K562 (cell line): Measurements from ENCODE around the gene MIEF2.

ENCODE experiments used
- CTCF ChIP-seq, 3 experiments: IDR thresholded peaks in 2 of 3; conservative IDR thresholded peaks in 1 of 3; 2 replicates each; pipeline ENCODE4 v1.5.1; 2011 to 2012; ENCODE audit warnings: low read length in 3 of 3, mild to moderate bottlenecking in 3 of 3, control low read depth in 2 of 3, improper control_type of control experiment in 1 of 3, inconsistent platforms in 1 of 3, low read depth in 1 of 3, mixed read lengths in 1 of 3, moderate library complexity in 1 of 3; ENCODE audit not compliant: insufficient read depth in 2 of 3
- HDAC6 ChIP-seq: IDR thresholded peaks from 2 replicates; pipeline ENCODE4 v1.6.1; 2012; ENCODE audit warnings: low read depth, mild to moderate bottlenecking, control low read depth, inconsistent platforms, low read length, moderate library complexity
- KLF10 ChIP-seq: fragments of 250-450 bp; sonication (Bioruptor Pico); IDR thresholded peaks from 2 replicates; pipeline ENCODE4 v1.6.1; 2021; ENCODE audit warnings: matching md5 sums
- MBD1 ChIP-seq: fragments of 250-450 bp; sonication (Bioruptor Pico); IDR thresholded peaks from 2 replicates; pipeline ENCODE4 v1.8.0; 2022; ENCODE audit warnings: inconsistent platforms
- PHF8 ChIP-seq: fragments of 200-600 bp; sonication (generic); IDR thresholded peaks from 2 replicates; pipeline ENCODE4 v1.6.1; 2012; ENCODE audit warnings: mixed run types, mild to moderate bottlenecking, inconsistent platforms, low read length, moderate library complexity, borderline replicate concordance
- POLR2AphosphoS5 ChIP-seq: IDR thresholded peaks from 2 replicates; pipeline ENCODE4 v1.6.1; 2011; ENCODE audit warnings: mild to moderate bottlenecking, low read depth, low read length, moderate library complexity; ENCODE audit not compliant: control insufficient read depth, insufficient read depth
- SMARCC2 ChIP-seq: fragments of 450-650 bp; IDR thresholded peaks from 2 replicates; pipeline ENCODE4 v1.6.1; 2017; ENCODE audit warnings: antibody characterized with exemption, moderate library complexity, mild to moderate bottlenecking, low read depth
- XRCC3 ChIP-seq: fragments of 450-650 bp; IDR thresholded peaks from 2 replicates; pipeline ENCODE4 v1.6.1; 2017; ENCODE audit warnings: mild to moderate bottlenecking, moderate library complexity
- ZNF121 ChIP-seq: sonication (generic); formaldehyde crosslinking; conservative IDR thresholded peaks from 2 replicates; pipeline ENCODE4 v1.8.0; 2022; ENCODE audit warnings: missing genetic modification reagents
- TF ChIP-seq, protein P1 (sequence below): fragments of 450-650 bp; IDR thresholded peaks from 2 replicates; pipeline ENCODE4 v1.6.1; 2016; ENCODE audit warnings: antibody characterized with exemption

DNA sequence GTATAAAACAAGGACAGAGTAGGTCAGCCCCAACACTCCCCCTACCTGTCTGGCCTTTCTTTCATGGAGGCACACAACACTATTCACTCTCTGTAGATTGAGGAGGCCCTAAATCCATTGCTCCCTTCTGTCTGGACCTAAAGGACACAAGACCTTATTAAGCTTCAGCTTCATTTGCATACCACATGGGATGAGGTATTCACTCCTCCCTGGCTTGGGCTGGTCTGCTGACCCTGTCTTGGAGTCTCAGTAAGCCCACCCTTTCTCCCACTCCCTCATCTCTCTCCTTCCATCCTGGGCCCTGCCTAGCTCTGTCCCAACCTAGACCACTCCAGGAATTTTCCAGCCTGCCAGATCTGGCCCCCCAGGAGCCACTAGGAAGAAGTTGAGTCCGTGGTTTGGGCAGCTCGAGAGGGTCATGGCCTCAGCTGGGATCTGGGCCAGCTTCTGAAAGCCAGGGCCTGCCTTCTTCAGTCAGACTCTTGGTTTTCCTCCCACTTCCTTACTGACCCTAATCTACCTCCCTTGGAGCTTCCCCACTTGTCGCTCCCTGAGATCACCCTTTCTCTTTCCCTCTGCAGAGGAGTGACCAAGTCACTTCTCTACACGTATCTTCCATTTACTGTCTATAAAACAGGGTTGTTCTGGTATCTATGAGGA is 41.6 kb upstream of the MIEF2 start:
- TF ChIP-seq CTCF (IDR thresholded peaks at IDR 0.05 in 2 of 3, conservative IDR thresholded peaks at IDR 0.05 in 1 of 3; ENCODE audit: insufficient read depth in 2 of 3, low read depth in 1 of 3, low read length in 3 of 3) (no peak), SMARCC2 (no peak), POLR2AphosphoS5 (no peak), KLF10 (CRISPR knock-in tag) (no peak), MBD1 (CRISPR knock-in tag) (no peak), XRCC3 (no peak), PHF8 (no peak), ZNF121 (CRISPR knock-in tag) (no peak), HDAC6 (no peak)
- TF ChIP-seq, protein P1, sequence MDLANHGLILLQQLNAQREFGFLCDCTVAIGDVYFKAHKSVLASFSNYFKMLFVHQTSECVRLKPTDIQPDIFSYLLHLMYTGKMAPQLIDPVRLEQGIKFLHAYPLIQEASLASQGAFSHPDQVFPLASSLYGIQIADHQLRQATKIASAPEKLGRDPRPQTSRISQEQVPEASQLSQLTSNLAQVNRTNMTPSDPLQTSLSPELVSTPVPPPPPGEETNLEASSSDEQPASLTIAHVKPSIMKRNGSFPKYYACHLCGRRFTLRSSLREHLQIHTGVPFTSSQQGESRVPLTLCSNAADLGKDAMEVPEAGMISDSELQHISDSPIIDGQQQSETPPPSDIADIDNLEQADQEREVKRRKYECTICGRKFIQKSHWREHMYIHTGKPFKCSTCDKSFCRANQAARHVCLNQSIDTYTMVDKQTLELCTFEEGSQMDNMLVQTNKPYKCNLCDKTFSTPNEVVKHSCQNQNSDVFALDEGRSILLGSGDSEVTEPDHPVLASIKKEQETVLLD = no peak
